ENCODE results near the gene HNF1B.

GRCh38 chr17:37648555-37648954 is 96.3 kb downstream of the HNF1B start:
- no peak for TF ChIP-seq CTCF (conservative IDR thresholded peaks at IDR 0.05; ENCODE audit: low read depth, low read length)
- TF ChIP-seq EZH2 (IDR thresholded peaks at IDR 0.05; ENCODE audit: low read length, unreplicated experiment): no peak

All from PC-3 (cell line).